Stimulated activated effector memory CD8-positive, alpha-beta T cell treated with anti-CD3 and anti-CD28 coated beads, Interleukin-12 subunit alpha, Interleukin-12 subunit beta, amount 100 ng/mL, for 72 hours (primary cell): ENCODE data around the gene MRPS27.

Experiments
- ATAC-seq: fragments of 150-1000 bp; cut with Tn5 transposase; 2 replicates; pipeline ENCODE4 v1.10.0; 2021
- DNase-seq, 2 donors: peaks; one replicate each; pipeline ENCODE4 v3.0.0; 2021 to 2022; ENCODE audit warnings: low spot score in 2 of 2
- H3K27ac Mint-ChIP-seq: one replicate; pipeline ENCODE4 v1.8.0; 2022; ENCODE audit warnings: mild to moderate bottlenecking, mixed read lengths
- H3K36me3 Mint-ChIP-seq: one replicate; pipeline ENCODE4 v1.8.0; 2022; ENCODE audit warnings: mild to moderate bottlenecking, mixed read lengths
- H3K4me1 Mint-ChIP-seq: one replicate; pipeline ENCODE4 v1.8.0; 2022; ENCODE audit warnings: mixed read lengths
- H3K4me3 Mint-ChIP-seq: one replicate; pipeline ENCODE4 v1.8.0; 2022; ENCODE audit warnings: mild to moderate bottlenecking, mixed read lengths
- H3K9me3 Mint-ChIP-seq: one replicate; pipeline ENCODE4 v1.8.0; 2022; ENCODE audit warnings: mixed read lengths

Gene MRPS27

DNA sequence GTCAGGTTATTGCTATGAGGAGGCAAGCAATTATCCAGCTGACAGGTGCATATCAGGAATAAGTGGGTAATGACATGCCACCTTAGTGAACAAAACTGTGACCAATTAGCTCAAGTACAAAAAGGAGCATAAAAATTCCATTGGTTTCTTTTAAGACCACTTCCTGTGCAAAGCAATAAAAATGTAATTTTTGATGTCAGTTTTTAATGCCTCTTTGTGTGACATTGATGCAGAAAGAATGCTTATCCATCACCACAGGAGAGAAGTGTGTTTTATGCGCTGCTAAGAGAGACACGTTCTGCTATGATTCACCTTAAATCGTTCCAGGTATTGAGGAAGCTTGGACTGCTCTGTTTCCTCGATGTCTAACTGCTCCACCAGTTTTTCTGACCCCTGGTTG is 96.7 kb downstream of the MRPS27 start:
- DNase-seq, result no peak
- no peak overlapping the region for H3K27ac Mint-ChIP-seq
- no peaks in the 10 kb centered on the region for H3K4me1 Mint-ChIP-seq
- ATAC-seq, result no peak
- H3K4me3 Mint-ChIP-seq, result no peak overlapping the region
- no peaks in the 10 kb centered on the region for H3K9me3 Mint-ChIP-seq
- H3K36me3 Mint-ChIP-seq, result peaks cover 89% of the 10 kb centered on the region

DNA sequence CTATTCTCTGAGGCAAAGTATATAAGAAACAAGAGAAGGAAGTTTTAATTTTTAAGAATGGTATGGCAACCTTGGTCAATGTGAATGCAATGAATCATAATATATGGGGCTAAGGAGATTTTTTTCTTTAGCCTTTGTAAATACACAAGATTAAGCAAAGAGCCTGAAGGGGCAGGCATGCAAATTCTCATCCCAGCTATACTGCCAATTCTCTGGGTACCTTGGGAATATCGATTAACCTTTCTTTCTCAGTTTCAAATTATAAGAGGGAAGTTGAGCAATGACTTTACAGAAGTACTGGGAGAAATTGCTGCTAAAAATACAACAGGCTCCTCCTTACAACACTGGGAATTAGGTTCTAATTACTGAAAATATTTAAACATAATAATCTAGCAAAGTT is 97.5 kb downstream of the MRPS27 start:
- no peak for DNase-seq
- ATAC-seq, result no peak
- no peak overlapping the region for H3K4me3 Mint-ChIP-seq
- H3K9me3 Mint-ChIP-seq, result no peaks in the 10 kb centered on the region
- H3K4me1 Mint-ChIP-seq, result no peaks in the 10 kb centered on the region
- peaks cover 95% of the 10 kb centered on the region for H3K36me3 Mint-ChIP-seq
- no peak overlapping the region for H3K27ac Mint-ChIP-seq

DNA sequence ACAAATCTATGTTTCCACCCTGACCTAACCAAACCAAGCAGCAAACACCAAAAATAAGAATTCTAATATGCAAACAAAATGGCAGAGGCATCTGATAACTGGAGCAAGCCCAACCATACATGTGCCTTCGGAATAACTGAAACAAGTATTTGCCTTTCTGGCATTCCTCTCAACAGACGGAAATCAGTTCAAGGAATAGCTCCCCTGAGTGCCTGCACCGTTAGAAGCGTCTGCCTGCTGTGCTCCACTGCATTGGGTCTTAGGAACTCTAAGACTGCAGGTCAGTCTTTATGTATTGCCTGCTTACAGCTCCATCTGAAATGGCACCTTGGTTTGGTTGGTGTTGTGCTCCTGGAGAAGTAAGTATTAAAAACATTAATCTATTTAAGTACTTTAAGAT is 98.5 kb downstream of the MRPS27 start:
- H3K36me3 Mint-ChIP-seq, result peaks cover 92% of the 10 kb centered on the region
- no peaks in the 10 kb centered on the region for H3K9me3 Mint-ChIP-seq
- no peak overlapping the region for H3K27ac Mint-ChIP-seq
- DNase-seq, result no peak
- no peaks in the 10 kb centered on the region for H3K4me1 Mint-ChIP-seq
- ATAC-seq, result no peak
- no peak overlapping the region for H3K4me3 Mint-ChIP-seq

DNA sequence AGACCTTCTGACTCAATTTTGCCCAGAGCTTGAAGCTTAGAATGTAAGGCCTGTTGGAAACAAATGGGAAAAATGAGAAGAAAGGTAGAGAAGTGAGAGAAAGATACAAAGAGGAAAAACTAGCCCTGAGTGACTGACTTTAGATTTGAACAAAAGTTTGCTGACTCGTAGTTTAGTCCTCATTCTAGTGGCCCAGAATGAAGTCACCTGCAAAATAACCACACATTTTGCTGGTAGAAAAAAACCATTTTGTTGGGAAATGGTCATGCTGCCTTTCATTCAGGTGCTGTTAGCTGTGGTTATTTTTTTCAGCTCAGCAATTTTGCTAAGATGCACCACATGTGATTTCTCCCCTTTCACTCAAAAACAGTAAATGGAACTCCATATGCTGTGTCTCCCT is 98.9 kb downstream of the MRPS27 start:
- no peak overlapping the region for H3K27ac Mint-ChIP-seq
- no peak for ATAC-seq
- H3K4me1 Mint-ChIP-seq, result no peaks in the 10 kb centered on the region
- H3K9me3 Mint-ChIP-seq, result no peaks in the 10 kb centered on the region
- no peak overlapping the region for H3K4me3 Mint-ChIP-seq
- no peak for DNase-seq
- peaks cover 87% of the 10 kb centered on the region for H3K36me3 Mint-ChIP-seq

DNA sequence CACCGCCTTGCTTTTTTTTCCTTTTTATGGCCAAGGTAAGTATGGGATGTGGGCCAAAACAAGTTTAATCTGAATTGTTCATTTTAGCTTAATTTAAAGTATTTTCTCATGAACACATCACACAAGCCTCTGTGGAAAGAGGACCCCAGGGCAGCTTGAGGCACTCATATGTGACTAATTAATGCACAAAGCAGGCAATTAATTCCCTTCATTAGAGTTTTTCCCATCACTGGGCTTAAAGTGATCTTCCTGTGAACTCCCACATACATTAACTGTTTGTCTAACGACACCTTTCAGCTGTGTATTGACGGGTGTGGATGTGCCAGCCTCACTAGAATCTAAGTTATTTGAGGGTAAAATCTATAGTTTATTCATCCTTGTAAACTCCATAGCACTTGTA is 103.3 kb downstream of the MRPS27 start:
- no peak for DNase-seq

DNA sequence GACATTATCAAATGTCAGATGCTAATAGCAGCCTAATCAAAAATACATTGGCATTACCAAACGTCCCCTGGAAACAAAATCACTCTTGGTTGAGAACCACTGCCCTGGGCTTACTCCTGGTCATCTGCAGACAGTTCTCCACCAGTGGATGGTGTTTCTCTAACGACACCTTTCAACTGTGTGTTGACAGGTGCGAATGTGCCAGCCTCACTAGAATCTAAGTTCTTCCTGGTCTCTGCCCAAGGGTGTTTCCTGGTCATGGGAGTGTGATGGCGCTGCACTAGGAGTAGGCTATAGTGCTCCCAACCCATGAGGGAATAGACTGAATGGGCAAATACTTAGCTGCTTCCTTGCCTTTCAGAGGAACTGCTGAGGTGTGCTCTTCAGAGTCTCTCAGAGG is 105.9 kb downstream of the MRPS27 start:
- Mint-ChIP-seq H3K9me3 (no peaks in the 10 kb centered on the region), H3K36me3 (peaks cover 18% of the 10 kb centered on the region), H3K4me3 (no peak overlapping the region), H3K4me1 (no peaks in the 10 kb centered on the region), H3K27ac (no peak overlapping the region)
- DNase-seq (no peak), ATAC-seq (no peak)

More for the DNA sequence above, 103.3 kb downstream of the MRPS27 start:
- no peaks in the 10 kb centered on the region for H3K9me3 Mint-ChIP-seq
- H3K36me3 Mint-ChIP-seq, result peaks cover 44% of the 10 kb centered on the region
- no peak overlapping the region for H3K4me3 Mint-ChIP-seq
- no peaks in the 10 kb centered on the region for H3K4me1 Mint-ChIP-seq
- H3K27ac Mint-ChIP-seq, result no peak overlapping the region
- ATAC-seq, result no peak

DNA sequence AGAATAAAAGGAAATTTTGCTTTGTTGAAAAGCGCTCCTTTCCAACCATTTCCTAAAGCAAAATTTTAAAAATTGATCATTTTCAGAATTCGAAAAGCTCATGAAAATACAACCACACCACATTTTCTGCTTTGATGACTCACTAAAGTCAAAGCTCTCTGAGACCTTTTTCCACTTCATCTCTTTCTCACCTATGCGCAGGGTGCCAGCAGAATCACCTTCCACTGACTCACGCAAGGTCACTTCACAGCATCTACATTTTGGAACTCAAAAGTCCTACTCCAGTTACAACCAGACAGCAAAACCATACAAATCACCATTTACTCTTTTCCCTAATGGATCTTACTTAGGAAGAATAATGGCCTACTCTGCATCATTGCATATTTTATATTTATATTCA is 106.6 kb downstream of the MRPS27 start:
- Mint-ChIP-seq H3K9me3 (no peaks in the 10 kb centered on the region), H3K27ac (no peak overlapping the region), H3K4me3 (no peak overlapping the region), H3K36me3 (peaks cover 11% of the 10 kb centered on the region), H3K4me1 (no peaks in the 10 kb centered on the region)
- no peak for DNase-seq
- no peak for ATAC-seq

DNA sequence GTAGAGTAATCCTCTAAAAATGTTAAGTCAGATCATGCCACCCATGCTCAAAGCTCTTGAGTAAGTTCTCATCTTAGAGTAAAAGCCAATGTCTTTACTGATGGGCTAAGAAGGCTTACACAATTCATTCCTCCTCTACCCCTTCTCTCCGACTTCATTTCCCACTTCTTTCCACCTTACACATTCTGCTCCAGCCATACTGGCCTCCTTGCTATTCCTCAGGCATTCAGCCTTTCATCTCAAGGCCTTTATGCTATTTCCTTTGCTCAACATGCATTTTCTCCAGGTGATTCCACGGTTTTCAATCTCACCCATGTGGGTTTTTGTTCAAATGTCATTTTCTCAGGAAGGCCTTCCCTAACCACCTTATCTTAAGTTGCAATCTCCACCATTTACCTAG is 107.9 kb downstream of the MRPS27 start:
- H3K4me3 Mint-ChIP-seq, result no peak overlapping the region
- H3K36me3 Mint-ChIP-seq, result peaks cover under 1% of the 10 kb centered on the region
- no peaks in the 10 kb centered on the region for H3K4me1 Mint-ChIP-seq
- ATAC-seq (no peak), DNase-seq (no peak)
- H3K9me3 Mint-ChIP-seq, result no peaks in the 10 kb centered on the region
- H3K27ac Mint-ChIP-seq, result no peak overlapping the region

DNA sequence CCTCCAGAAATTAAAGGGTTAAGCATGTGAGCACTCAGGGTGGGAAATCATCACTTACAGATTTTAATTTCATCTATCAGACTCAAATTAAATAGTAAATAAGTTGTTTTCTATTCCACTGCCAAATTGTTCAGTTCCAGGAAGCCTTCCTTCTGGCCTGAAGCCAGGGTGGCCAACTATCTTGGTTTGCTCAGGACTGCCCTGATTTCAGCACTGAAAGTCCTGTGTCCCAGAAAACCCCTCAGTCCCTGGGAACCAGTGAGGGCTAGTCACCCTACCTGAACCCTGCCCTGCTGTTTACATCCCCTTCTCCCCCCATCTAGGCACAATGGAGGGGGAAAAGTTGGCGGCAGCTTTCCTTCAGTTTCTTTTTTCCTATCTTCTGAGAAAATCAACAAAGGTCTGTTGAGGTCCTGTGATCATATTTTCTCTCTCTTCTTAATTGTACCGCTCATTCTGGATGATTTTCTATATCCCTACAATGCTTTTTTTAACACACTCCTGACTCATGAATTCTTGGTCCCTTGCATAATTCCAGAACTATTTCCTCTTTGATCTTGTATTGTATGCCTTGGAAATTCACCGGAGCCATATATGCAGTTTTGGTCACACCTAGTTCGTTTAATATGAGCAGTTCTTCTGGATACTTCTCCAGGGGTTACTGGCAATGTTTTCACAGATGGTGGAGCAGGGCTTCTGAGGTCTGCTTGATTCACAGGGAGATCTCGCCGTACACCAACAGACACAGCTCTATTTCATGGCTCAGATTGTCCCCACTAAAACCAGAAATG is 109.0 kb downstream of the MRPS27 start:
- Mint-ChIP-seq H3K36me3 (no peaks in the 10 kb centered on the region), H3K4me3 (no peak overlapping the region), H3K4me1 (no peaks in the 10 kb centered on the region), H3K9me3 (no peaks in the 10 kb centered on the region), H3K27ac (no peak overlapping the region)
- ATAC-seq (no peak), DNase-seq (no peak)

DNA sequence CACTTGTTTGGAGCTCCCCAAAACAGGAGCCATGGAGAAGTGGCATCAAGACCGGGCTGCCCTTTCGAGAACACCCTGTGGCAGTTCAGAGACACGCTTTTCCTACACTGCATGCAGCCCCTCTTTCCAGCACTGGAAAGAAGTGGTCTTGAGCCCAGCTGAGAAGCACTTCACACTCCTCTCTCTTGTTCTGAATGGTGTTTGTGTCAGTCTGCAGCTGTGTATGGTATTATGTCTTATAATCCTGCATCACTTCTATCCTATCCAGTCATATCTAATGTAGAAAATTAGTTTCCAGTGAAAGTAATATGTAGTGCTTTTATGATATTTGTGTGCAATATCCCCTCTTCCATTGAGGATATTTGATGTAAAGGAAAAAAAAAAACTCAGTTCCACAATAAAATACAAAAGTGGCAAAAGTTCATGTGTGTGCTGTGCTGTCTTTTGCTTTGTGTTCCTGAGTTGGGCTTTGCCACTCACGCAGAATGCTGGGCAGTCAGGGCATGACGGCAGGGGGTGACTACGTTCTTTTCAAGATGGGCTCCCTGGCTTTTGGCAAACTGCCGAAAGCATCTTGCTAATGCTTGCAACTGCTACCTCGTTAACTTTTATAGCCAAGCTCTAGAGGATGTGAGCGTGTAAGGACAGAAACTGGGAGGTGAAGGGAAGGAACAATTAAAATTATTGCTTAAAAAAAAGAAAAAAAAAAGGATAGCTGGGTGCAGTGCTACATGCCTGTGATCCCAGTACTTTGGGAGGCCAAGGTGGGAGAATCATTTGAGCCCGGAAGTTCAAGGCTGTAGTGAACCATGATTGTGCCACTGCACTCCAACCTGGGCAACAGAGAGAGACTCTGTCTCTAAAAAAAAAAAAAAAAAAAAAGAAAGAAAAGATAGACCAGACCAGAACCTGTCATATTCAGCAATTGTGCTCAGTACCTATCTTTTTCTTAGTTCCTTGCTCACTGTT is 110.6 kb downstream of the MRPS27 start:
- H3K4me3 Mint-ChIP-seq, result no peak overlapping the region
- H3K4me1 Mint-ChIP-seq, result no peaks in the 10 kb centered on the region
- no peaks in the 10 kb centered on the region for H3K36me3 Mint-ChIP-seq
- ATAC-seq (no peak), DNase-seq (no peak)
- H3K9me3 Mint-ChIP-seq, result no peaks in the 10 kb centered on the region
- H3K27ac Mint-ChIP-seq, result no peak overlapping the region

DNA sequence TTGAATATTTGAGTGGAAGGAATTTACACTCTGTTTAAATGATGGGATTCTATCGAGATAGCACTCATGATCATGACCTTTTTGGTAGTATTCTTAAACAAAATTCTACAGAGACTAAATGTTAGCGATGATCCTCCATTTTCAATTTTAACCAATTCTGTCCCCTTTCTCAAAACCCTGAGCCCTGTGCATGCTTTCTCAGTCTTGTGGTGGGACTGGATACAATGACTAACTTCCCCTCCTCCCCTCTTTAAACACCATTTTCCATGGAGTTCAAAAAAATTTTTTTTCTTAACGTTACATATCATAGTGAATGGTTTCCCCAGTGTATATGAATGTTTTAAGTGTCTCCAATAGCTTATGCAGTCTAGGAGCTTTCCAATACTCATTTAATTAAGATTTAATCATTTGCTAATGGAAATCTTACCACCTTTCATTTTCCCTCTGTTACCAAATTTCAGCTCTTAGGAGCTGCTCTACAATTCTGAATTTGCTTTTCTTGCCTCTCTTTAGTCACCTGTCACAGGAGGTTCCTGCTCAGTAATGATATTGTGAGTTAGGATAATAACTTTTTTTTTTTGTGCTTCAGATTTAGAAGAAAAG is 111.6 kb downstream of the MRPS27 start:
- ATAC-seq (no peak), DNase-seq (no peak)
- no peak overlapping the region for H3K27ac Mint-ChIP-seq
- no peaks in the 10 kb centered on the region for H3K36me3 Mint-ChIP-seq
- H3K4me3 Mint-ChIP-seq, result no peak overlapping the region
- H3K9me3 Mint-ChIP-seq, result no peaks in the 10 kb centered on the region
- H3K4me1 Mint-ChIP-seq, result no peaks in the 10 kb centered on the region

DNA sequence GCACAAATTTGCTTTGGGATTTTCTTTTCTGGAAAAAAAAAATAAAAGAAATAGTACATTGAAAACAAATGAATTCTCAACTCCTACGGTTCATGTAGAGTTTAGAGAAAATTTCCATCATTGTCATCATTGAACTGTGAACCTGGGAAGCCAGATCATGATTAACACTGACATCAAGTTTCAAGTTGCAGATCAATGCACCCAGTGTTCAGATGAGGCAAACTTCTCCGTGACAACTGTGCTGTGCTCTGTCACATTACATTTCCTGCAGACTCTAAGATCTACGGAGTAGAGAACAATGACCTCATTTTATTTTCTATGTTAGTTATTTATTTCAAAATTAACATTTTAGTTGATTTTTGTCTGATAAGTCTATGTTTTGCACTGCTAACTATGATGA is 113.0 kb downstream of the MRPS27 start:
- H3K4me3 Mint-ChIP-seq, result no peak overlapping the region
- H3K27ac Mint-ChIP-seq, result no peak overlapping the region
- H3K9me3 Mint-ChIP-seq, result no peaks in the 10 kb centered on the region
- no peaks in the 10 kb centered on the region for H3K36me3 Mint-ChIP-seq
- ATAC-seq, result peak; percentile 70
- no peaks in the 10 kb centered on the region for H3K4me1 Mint-ChIP-seq
- DNase-seq, result no peak

DNA sequence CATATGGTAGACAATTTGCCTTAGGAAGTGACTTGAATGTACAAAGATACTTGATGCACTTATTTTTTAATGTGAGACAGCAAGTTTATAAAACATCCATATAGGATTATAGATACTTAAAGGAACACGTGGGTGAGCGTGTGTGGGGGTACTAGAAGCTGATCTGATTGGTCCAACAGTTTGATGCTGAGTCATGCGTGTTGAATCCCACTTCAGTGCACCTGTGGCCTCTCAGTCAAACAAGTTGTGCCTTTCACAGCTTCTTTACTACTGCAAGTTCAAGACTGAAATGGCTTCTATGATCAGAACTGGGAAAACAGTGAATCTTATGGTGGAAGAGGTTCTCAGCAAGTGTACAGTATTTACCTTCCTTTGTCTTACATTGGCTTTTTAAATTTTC is 113.9 kb downstream of the MRPS27 start:
- ATAC-seq (no peak), DNase-seq (no peak)
- no peaks in the 10 kb centered on the region for H3K4me1 Mint-ChIP-seq
- H3K4me3 Mint-ChIP-seq, result no peak overlapping the region
- H3K27ac Mint-ChIP-seq, result no peak overlapping the region
- H3K9me3 Mint-ChIP-seq, result no peaks in the 10 kb centered on the region
- no peaks in the 10 kb centered on the region for H3K36me3 Mint-ChIP-seq

DNA sequence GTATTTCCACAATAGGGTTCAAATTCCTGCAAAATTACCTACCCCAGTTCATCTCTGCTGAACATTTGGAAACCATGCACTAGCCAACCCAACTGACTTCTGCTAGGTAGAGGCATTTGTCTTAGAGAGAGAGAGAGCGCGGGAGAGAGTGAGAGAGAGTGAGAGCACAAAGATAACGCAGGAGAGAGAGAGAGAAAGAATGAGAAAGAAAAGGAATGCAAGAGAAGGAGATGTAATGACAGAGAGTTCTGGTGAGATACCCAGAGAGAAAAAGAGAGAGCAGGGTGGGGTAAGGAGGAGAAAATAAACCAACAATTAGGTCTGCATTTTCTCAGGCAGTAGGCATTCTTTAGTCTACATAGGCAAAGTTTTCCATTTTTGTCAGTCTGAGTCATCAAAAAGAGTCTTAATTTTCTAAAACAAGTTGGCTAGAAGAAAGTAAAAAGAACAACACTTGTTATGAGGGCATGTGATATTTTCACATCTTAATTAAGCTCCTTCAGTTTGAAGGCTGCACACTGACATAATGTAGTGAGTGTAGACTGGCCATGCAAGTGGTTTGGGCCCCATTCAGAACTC is 114.5 kb downstream of the MRPS27 start:
- no peaks in the 10 kb centered on the region for H3K9me3 Mint-ChIP-seq
- no peak for DNase-seq
- ATAC-seq, result no peak
- no peaks in the 10 kb centered on the region for H3K4me1 Mint-ChIP-seq
- no peak overlapping the region for H3K27ac Mint-ChIP-seq
- H3K36me3 Mint-ChIP-seq, result no peaks in the 10 kb centered on the region
- H3K4me3 Mint-ChIP-seq, result no peak overlapping the region

DNA sequence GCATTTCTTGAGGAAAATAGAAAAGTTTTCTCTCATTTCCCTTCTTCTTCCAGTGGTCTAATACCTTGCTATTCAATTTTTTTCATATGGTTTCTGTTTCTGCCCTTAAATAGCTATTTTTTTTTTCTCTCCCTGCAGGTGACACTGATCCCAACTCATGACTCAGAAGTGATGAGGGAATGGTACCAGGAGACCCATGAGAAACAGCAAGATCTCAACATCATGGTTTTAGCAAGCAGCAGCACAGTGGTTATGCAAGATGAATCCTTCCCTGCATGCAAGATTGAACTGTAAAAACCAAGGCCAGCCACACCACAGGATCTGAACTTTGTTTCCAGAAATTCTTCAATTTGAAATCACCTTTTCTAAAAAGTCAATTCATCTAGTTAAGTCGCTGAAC is 115.1 kb downstream of the MRPS27 start:
- ATAC-seq (no peak), DNase-seq (no peak)
- H3K9me3 Mint-ChIP-seq, result no peaks in the 10 kb centered on the region
- no peak overlapping the region for H3K27ac Mint-ChIP-seq
- H3K4me1 Mint-ChIP-seq, result no peaks in the 10 kb centered on the region
- no peak overlapping the region for H3K4me3 Mint-ChIP-seq
- H3K36me3 Mint-ChIP-seq, result no peaks in the 10 kb centered on the region
